GM18868 (cell line): ENCODE data around the gene ANGPT4.
"Not testable (repeated sequence)": the region's sequence is repeated elsewhere in the genome, so short reads cannot be mapped to it uniquely, and the experiment has no call there.

Source experiments
- ATAC-seq: cut with Tn5 transposase; IDR thresholded peaks from one replicate; pipeline ENCODE4 v1.9.1; 2021; ENCODE audit warnings: mild to moderate bottlenecking, moderate library complexity; ENCODE audit not compliant: unreplicated experiment

Gene ANGPT4

GRCh38 chr20:906703-907270, 9.3 kb downstream of the ANGPT4 start:
- ATAC-seq, result no peak

- ATAC-seq, result no peak
These were observed 10.1 kb downstream of the ANGPT4 start for GRCh38 chr20:906001-906520.

GRCh38 chr20:905396-905961, 10.7 kb downstream of the ANGPT4 start:
- no peak for ATAC-seq

- ATAC-seq, result no peak
These were observed 12.0 kb downstream of the ANGPT4 start for GRCh38 chr20:904039-904545.

- ATAC-seq, result not testable (repeated sequence)
These were observed 18.7 kb downstream of the ANGPT4 start for GRCh38 chr20:897436-897835.

GRCh38 chr20:896501-897025, 19.6 kb downstream of the ANGPT4 start:
- ATAC-seq, result no peak

GRCh38 chr20:892371-892770, 23.8 kb downstream of the ANGPT4 start:
- ATAC-seq, result not testable (repeated sequence)

- ATAC-seq, result peak; percentile 89
These were observed 24.4 kb downstream of the ANGPT4 start for GRCh38 chr20:891706-892080.

- no peak for ATAC-seq
These were observed 25.0 kb downstream of the ANGPT4 start for GRCh38 chr20:891058-891705.

GRCh38 chr20:890666-891057, 25.5 kb downstream of the ANGPT4 start:
- ATAC-seq, result no peak

GRCh38 chr20:889932-890463, 26.1 kb downstream of the ANGPT4 start:
- ATAC-seq, result no peak

- ATAC-seq, result no peak
These were observed 27.0 kb downstream of the ANGPT4 start for GRCh38 chr20:889106-889505.

- no peak for ATAC-seq
These were observed 28.1 kb downstream of the ANGPT4 start for GRCh38 chr20:888057-888456.

- no peak for ATAC-seq
These were observed 29.0 kb downstream of the ANGPT4 start for GRCh38 chr20:887137-887536.

- ATAC-seq, result no peak
These were observed 30.9 kb downstream of the ANGPT4 start for GRCh38 chr20:884983-885952.

- ATAC-seq, result no peak
These were observed 34.4 kb downstream of the ANGPT4 start for GRCh38 chr20:881783-882144.

GRCh38 chr20:881051-881782, 34.9 kb downstream of the ANGPT4 start:
- ATAC-seq, result peak; percentile 61

GRCh38 chr20:879626-880025, 36.5 kb downstream of the ANGPT4 start:
- ATAC-seq, result no peak

- ATAC-seq, result no peak
These were observed 37.4 kb downstream of the ANGPT4 start for GRCh38 chr20:878511-879307.
